Natural killer cell (primary cell): ENCODE data around the gene HSBP1L1. TPM values are rescaled to one million over a fixed set of nuclear protein-coding genes. Genes with fewer than 3 reads are reported as not detected.

Experiments
- ATAC-seq, 3 donors: fragments of 150-1000 bp in 2 of 3; fragments of 200-7000 bp in 1 of 3; cut with Tn5 transposase; 1 replicate in 1 of 3; 2 replicates in 2 of 3; pipeline ENCODE4 v1.10.0; 2021; ENCODE audit warnings: mild to moderate bottlenecking in 2 of 3, moderate library complexity in 2 of 3
- DNase-seq, 2 donors: peaks; one replicate each; pipeline versions ENCODE4 v3.0.0 to v3.0.0-alpha.2; 2013 to 2021; ENCODE audit warnings: mixed read lengths in 1 of 2
- H3K27ac ChIP-seq: one replicate; pipeline ENCODE4 v1.5.1; 2013; ENCODE audit warnings: mild to moderate bottlenecking, low read length
- H3K27me3 ChIP-seq: one replicate; pipeline ENCODE4 v1.6.1; 2013; ENCODE audit warnings: low read length; ENCODE audit not compliant: control insufficient read depth, insufficient read depth
- H3K36me3 ChIP-seq: one replicate; pipeline ENCODE4 v1.6.1; 2013; ENCODE audit warnings: low read length; ENCODE audit not compliant: control insufficient read depth, insufficient read depth
- H3K4me1 ChIP-seq: one replicate; pipeline ENCODE4 v1.6.1; 2013; ENCODE audit warnings: low read length; ENCODE audit not compliant: control insufficient read depth, insufficient read depth
- H3K4me3 ChIP-seq: one replicate; pipeline ENCODE4 v1.5.1; 2013; ENCODE audit warnings: low read length
- H3K9me3 ChIP-seq: one replicate; pipeline ENCODE4 v1.6.1; 2013; ENCODE audit warnings: low read length; ENCODE audit not compliant: control insufficient read depth, insufficient read depth
- H3K27ac Mint-ChIP-seq, 2 donors: one replicate each; pipeline ENCODE4 v1.8.0; 2022; ENCODE audit warnings: mild to moderate bottlenecking in 2 of 2, mixed read lengths in 2 of 2, moderate library complexity in 1 of 2
- H3K27me3 Mint-ChIP-seq, 2 donors: one replicate each; pipeline ENCODE4 v1.8.0; 2022; ENCODE audit warnings: low read depth in 2 of 2, mixed read lengths in 2 of 2
- H3K36me3 Mint-ChIP-seq: one replicate; pipeline ENCODE4 v1.8.0; 2022; ENCODE audit warnings: mixed read lengths
- H3K4me1 Mint-ChIP-seq, 2 donors: one replicate each; pipeline ENCODE4 v1.8.0; 2022; ENCODE audit warnings: mixed read lengths in 2 of 2
- H3K4me3 Mint-ChIP-seq: one replicate; pipeline ENCODE4 v1.8.0; 2022; ENCODE audit warnings: mild to moderate bottlenecking, moderate library complexity, mixed read lengths
- H3K9me3 Mint-ChIP-seq, 2 donors: one replicate each; pipeline ENCODE4 v1.8.0; 2022; ENCODE audit warnings: mixed read lengths in 2 of 2
- CTCF ChIP-seq: fragments of 200-600 bp; IDR thresholded peaks from one replicate; pipeline ENCODE4 v1.8.0; 2022; ENCODE audit warnings: antibody characterized with exemption
- WGBS: methylation state at CpG from one replicate; pipeline ENCODE4 v1.1.7; 2013; ENCODE audit warnings: missing lambda C conversion rate; ENCODE audit not compliant: insufficient coverage; 5-methylcytosine and 5-hydroxymethylcytosine counted together
- intact Hi-C: fragments of 100-400 bp; cut with micrococcal nuclease; formaldehyde crosslinking; loops from one replicate; pipeline ENCODE4 v1.14.2; 2022
- total RNA-seq, 4 donors: library from RNA; stranded (reverse); fragments of 120-200 nt in 1 of 4; gene quantifications; one replicate each; pipeline versions ENCODE4 v1.2.3 to v1.2.4, GENCODE V29; 2013 to 2022

The HSBP1L1 gene
- total RNA-seq, 3 donors from 2014 or later (not counting 1 experiment from before 2014, with no cell fraction given), result 11.7 to 16.1 (median 13.8) TPM

GRCh38 chr18:79952456-79952995 is 11.9 kb upstream of the HSBP1L1 start:
- Mint-ChIP-seq H3K27ac (peak overlapping the region in 1 of 2 donors; percentile 13), H3K27me3 (no peaks in the 10 kb centered on the region), H3K4me1 (peaks cover 21 to 22% of the 10 kb centered on the region in 2 donors), H3K36me3 (no peaks in the 10 kb centered on the region), H3K4me3 (peak overlapping the region; percentile 60), H3K9me3 (no peaks in the 10 kb centered on the region)
- TF ChIP-seq CTCF, result no peak
- Histone ChIP-seq H3K36me3 (peaks cover 2% of the 10 kb centered on the region), H3K9me3 (no peaks in the 10 kb centered on the region), H3K4me1 (peaks cover 29% of the 10 kb centered on the region), H3K4me3 (peak overlapping the region; percentile 56), H3K27ac (no peak overlapping the region), H3K27me3 (no peaks in the 10 kb centered on the region)
- intact Hi-C loops, result loop anchor here (5.0 kb wide), 2 partner anchors 35 to 80 kb away; partner anchors contain the start of genes RBFA and TXNL4A
- 40% methylated on average over 43 of the region's 43 CpGs for WGBS
- DNase-seq, result no peak
- no peak for ATAC-seq

DNA sequence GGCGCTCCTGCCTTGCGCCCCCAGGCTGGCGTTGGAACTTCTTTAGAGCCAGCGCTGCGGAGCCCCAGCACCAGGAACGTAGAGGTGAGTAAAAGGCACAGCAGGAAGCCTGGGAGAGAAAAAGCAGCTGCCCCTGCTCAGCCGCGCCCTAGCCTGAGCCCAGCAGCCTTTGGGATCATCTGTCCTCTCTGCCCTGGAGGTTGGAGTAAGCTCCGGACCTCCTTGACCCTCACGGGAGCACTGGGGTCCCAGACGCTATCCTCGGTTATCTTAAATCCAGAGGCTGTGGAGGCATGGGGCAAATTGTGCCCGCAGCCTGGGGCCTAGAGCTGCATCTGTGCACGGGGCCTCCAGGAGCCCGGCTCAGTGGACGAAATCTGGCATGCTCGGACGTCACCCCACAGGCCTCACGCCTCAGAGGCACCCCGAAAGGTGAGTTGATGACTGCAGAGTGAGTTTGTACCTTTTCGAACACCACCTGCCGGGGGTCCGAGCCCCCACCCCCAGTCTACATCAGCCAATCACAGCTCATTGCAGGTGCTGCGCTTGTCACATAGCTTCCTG is 11.4 kb upstream of the HSBP1L1 start:
- no peaks in the 10 kb centered on the region for H3K27me3 ChIP-seq
- Mint-ChIP-seq H3K27ac (peak overlapping the region in 1 of 2 donors; percentile 13), H3K36me3 (no peaks in the 10 kb centered on the region), H3K4me3 (peak overlapping the region; percentile 52), H3K27me3 (no peaks in the 10 kb centered on the region), H3K9me3 (no peaks in the 10 kb centered on the region), H3K4me1 (peaks cover 21 to 22% of the 10 kb centered on the region in 2 donors)
- ATAC-seq (no peak), DNase-seq (no peak)
- no peak for TF ChIP-seq CTCF
- H3K4me1 ChIP-seq, result peaks cover 29% of the 10 kb centered on the region
- 95% methylated on average over 24 of the region's 24 CpGs for whole genome bisulfite sequencing
- intact Hi-C loops, result loop anchor here (5.0 kb wide), 2 partner anchors 34 to 79 kb away; partner anchors contain the start of genes RBFA and TXNL4A
- H3K36me3 ChIP-seq, result peaks cover 2% of the 10 kb centered on the region
- no peak overlapping the region for H3K4me3 ChIP-seq
- H3K27ac ChIP-seq, result no peak overlapping the region
- H3K9me3 ChIP-seq, result no peaks in the 10 kb centered on the region

GRCh38 chr18:79953971-79954651 is 10.3 kb upstream of the HSBP1L1 start:
- H3K36me3 ChIP-seq, result no peaks in the 10 kb centered on the region
- Mint-ChIP-seq H3K27me3 (no peaks in the 10 kb centered on the region), H3K36me3 (no peaks in the 10 kb centered on the region), H3K27ac (no peak overlapping the region), H3K4me3 (no peak overlapping the region), H3K4me1 (peaks cover 14 to 15% of the 10 kb centered on the region in 2 donors), H3K9me3 (no peaks in the 10 kb centered on the region)
- ATAC-seq, result no peak
- H3K4me1 ChIP-seq, result peaks cover 24% of the 10 kb centered on the region
- TF ChIP-seq CTCF, result no peak
- DNase-seq, result no peak
- H3K9me3 ChIP-seq, result no peaks in the 10 kb centered on the region
- no peak overlapping the region for H3K4me3 ChIP-seq
- WGBS, result 80% methylated on average over 10 of the region's 10 CpGs
- intact Hi-C loops, result loop anchor here (5.0 kb wide), 2 partner anchors 33 to 78 kb away; partner anchors contain the start of genes RBFA and TXNL4A
- H3K27me3 ChIP-seq, result no peaks in the 10 kb centered on the region
- no peak overlapping the region for H3K27ac ChIP-seq
